Mammary epithelial cell (primary cell): Measurements from ENCODE around the gene NEK10.

ENCODE experiments used
- EZH2 ChIP-seq: IDR thresholded peaks from 2 replicates; pipeline ENCODE4 v1.6.1; 2012; ENCODE audit warnings: low read length, inconsistent platforms, borderline replicate concordance
- TF ChIP-seq, protein P1 (sequence below), 2 donors: IDR thresholded peaks in 1 of 2; conservative IDR thresholded peaks in 1 of 2; 2 replicates each; pipeline ENCODE4 v1.5.1; 2011 to 2012; ENCODE audit warnings: inconsistent platforms in 2 of 2, low read length in 2 of 2, mild to moderate bottlenecking in 2 of 2, control low read depth in 1 of 2, low read depth in 1 of 2; ENCODE audit not compliant: insufficient read depth in 1 of 2; ENCODE audit errors: extremely low read depth in 1 of 2

DNA sequence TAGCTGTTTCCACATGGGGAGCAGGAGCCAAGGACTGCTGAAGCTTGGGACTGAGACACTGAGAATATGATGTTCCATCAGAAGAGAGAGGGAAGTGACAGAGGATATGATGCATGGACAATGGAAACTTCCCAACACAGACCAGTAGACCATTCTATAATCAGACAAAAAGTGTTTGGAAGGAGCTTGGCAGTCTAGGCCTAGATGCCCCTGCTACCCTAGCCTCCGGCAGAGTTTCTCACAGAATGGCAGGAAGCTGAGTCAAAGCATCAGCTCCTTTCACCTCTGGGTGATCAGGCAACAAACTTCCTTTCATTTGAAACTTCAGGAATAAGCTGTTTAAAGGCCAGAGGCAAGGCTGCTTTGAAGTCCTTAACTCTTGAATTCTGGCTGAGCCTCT, 222.0 kb downstream of the NEK10 start:
- TF ChIP-seq, protein P1, sequence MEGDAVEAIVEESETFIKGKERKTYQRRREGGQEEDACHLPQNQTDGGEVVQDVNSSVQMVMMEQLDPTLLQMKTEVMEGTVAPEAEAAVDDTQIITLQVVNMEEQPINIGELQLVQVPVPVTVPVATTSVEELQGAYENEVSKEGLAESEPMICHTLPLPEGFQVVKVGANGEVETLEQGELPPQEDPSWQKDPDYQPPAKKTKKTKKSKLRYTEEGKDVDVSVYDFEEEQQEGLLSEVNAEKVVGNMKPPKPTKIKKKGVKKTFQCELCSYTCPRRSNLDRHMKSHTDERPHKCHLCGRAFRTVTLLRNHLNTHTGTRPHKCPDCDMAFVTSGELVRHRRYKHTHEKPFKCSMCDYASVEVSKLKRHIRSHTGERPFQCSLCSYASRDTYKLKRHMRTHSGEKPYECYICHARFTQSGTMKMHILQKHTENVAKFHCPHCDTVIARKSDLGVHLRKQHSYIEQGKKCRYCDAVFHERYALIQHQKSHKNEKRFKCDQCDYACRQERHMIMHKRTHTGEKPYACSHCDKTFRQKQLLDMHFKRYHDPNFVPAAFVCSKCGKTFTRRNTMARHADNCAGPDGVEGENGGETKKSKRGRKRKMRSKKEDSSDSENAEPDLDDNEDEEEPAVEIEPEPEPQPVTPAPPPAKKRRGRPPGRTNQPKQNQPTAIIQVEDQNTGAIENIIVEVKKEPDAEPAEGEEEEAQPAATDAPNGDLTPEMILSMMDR (conservative IDR thresholded peaks at IDR 0.05 in 1 of 2, IDR thresholded peaks at IDR 0.05 in 1 of 2; ENCODE audit: extremely low read depth in 1 of 2, insufficient read depth in 1 of 2, low read depth in 1 of 2, low read length in 2 of 2), result no peak
- TF ChIP-seq EZH2, result no peak
